Adipocyte (in vitro differentiated cells): Measurements from ENCODE around the gene DGLUCY.
A peak's percentile ranks its signal among the peaks of the same experiment; 100 is the strongest.
"Not testable (repeated sequence)": the region's sequence is repeated elsewhere in the genome, so short reads cannot be mapped to it uniquely, and the experiment has no call there.

Experiments used
- DNase-seq: peaks from one replicate; pipeline ENCODE4 v3.0.0-alpha.2; 2015; ENCODE audit warnings: low read depth
- H3K27me3 ChIP-seq: replicated peaks from 2 replicates; pipeline ENCODE4 v1.7.0; 2013; ENCODE audit warnings: mild to moderate bottlenecking, low read length, moderate library complexity; ENCODE audit not compliant: control insufficient read depth, insufficient read depth
- H3K36me3 ChIP-seq: 2 replicates; pipeline ENCODE4 v1.7.0; 2013; ENCODE audit warnings: low read length, mild to moderate bottlenecking, moderate library complexity; ENCODE audit not compliant: control insufficient read depth, insufficient read depth, severe bottlenecking
- H3K4me1 ChIP-seq: 2 replicates; pipeline ENCODE4 v1.7.0; 2013; ENCODE audit warnings: mild to moderate bottlenecking, low read length, moderate library complexity; ENCODE audit not compliant: control insufficient read depth, insufficient read depth
- H3K4me3 ChIP-seq: 2 replicates; pipeline ENCODE4 v1.7.0; 2013; ENCODE audit warnings: mild to moderate bottlenecking, low read length, moderate library complexity
- H3K9ac ChIP-seq: 2 replicates; pipeline ENCODE4 v1.7.0; 2013; ENCODE audit warnings: mild to moderate bottlenecking, low read length, moderate library complexity
- H3K9me3 ChIP-seq: 2 replicates; pipeline ENCODE4 v1.7.0; 2013; ENCODE audit warnings: mild to moderate bottlenecking, low read length, moderate library complexity; ENCODE audit not compliant: control insufficient read depth

Gene DGLUCY

GRCh38 chr14:91156142-91156666, 42.3 kb downstream of the DGLUCY start:
- not testable (repeated sequence) for H3K4me1 ChIP-seq, H3K27me3 ChIP-seq, H3K4me3 ChIP-seq, H3K9me3 ChIP-seq, H3K9ac ChIP-seq
- peaks cover 31% of the 10 kb centered on the region for H3K36me3 ChIP-seq
- peak; percentile 38 for DNase-seq

GRCh38 chr14:91156877-91157276, 43.0 kb downstream of the DGLUCY start:
- not testable (repeated sequence) for H3K4me3 ChIP-seq, H3K4me1 ChIP-seq, H3K9me3 ChIP-seq, H3K27me3 ChIP-seq, DNase-seq, H3K9ac ChIP-seq
- peaks cover 38% of the 10 kb centered on the region for H3K36me3 ChIP-seq

GRCh38 chr14:91158091-91158790, 44.4 kb downstream of the DGLUCY start:
- H3K4me3 ChIP-seq: no peak overlapping the region
- no peaks in the 10 kb centered on the region for H3K9me3 ChIP-seq
- H3K4me1 ChIP-seq: no peaks in the 10 kb centered on the region
- peaks cover 49% of the 10 kb centered on the region for H3K36me3 ChIP-seq
- DNase-seq: no peak
- H3K27me3 ChIP-seq: no peaks in the 10 kb centered on the region
- no peak overlapping the region for H3K9ac ChIP-seq

- no peaks in the 10 kb centered on the region for H3K9me3 ChIP-seq
- no peak overlapping the region for H3K9ac ChIP-seq
- no peaks in the 10 kb centered on the region for H3K27me3 ChIP-seq
- DNase-seq: no peak
- H3K36me3 ChIP-seq: peaks cover 52% of the 10 kb centered on the region
- H3K4me3 ChIP-seq: no peak overlapping the region
- peaks cover under 1% of the 10 kb centered on the region for H3K4me1 ChIP-seq
Measured at GRCh38 chr14:91159182-91159581, 45.3 kb downstream of the DGLUCY start.

- Histone ChIP-seq H3K9ac (no peak overlapping the region), H3K27me3 (no peaks in the 10 kb centered on the region), H3K4me1 (peaks cover 8% of the 10 kb centered on the region), H3K9me3 (no peaks in the 10 kb centered on the region), H3K4me3 (no peak overlapping the region), H3K36me3 (peaks cover 53% of the 10 kb centered on the region)
- no peak for DNase-seq
Measured at GRCh38 chr14:91159906-91160305, 46.0 kb downstream of the DGLUCY start.

- Histone ChIP-seq H3K4me3 (no peak overlapping the region), H3K36me3 (peaks cover 67% of the 10 kb centered on the region), H3K27me3 (no peaks in the 10 kb centered on the region), H3K9me3 (no peaks in the 10 kb centered on the region), H3K9ac (no peak overlapping the region), H3K4me1 (peaks cover 11% of the 10 kb centered on the region)
- no peak for DNase-seq
Measured at GRCh38 chr14:91163316-91163715, 49.4 kb downstream of the DGLUCY start.

- Histone ChIP-seq H3K4me3 (no peak overlapping the region), H3K27me3 (no peaks in the 10 kb centered on the region), H3K4me1 (peaks cover 11% of the 10 kb centered on the region), H3K9me3 (no peaks in the 10 kb centered on the region), H3K36me3 (peaks cover 66% of the 10 kb centered on the region), H3K9ac (no peak overlapping the region)
- DNase-seq: no peak
Measured at GRCh38 chr14:91164676-91165075, 50.8 kb downstream of the DGLUCY start.

- no peak overlapping the region for H3K4me3 ChIP-seq
- no peak overlapping the region for H3K9ac ChIP-seq
- H3K27me3 ChIP-seq: no peaks in the 10 kb centered on the region
- no peaks in the 10 kb centered on the region for H3K9me3 ChIP-seq
- no peak for DNase-seq
- peaks cover 54% of the 10 kb centered on the region for H3K36me3 ChIP-seq
- H3K4me1 ChIP-seq: peaks cover 21% of the 10 kb centered on the region
Measured at GRCh38 chr14:91167380-91167770, 53.5 kb downstream of the DGLUCY start.

GRCh38 chr14:91169951-91170350, 56.1 kb downstream of the DGLUCY start:
- no peak overlapping the region for H3K9ac ChIP-seq
- peaks cover 13% of the 10 kb centered on the region for H3K4me1 ChIP-seq
- no peak for DNase-seq
- no peaks in the 10 kb centered on the region for H3K27me3 ChIP-seq
- peaks cover 47% of the 10 kb centered on the region for H3K36me3 ChIP-seq
- no peaks in the 10 kb centered on the region for H3K9me3 ChIP-seq
- no peak overlapping the region for H3K4me3 ChIP-seq

- H3K9me3 ChIP-seq: no peaks in the 10 kb centered on the region
- H3K4me3 ChIP-seq: no peak overlapping the region
- no peak overlapping the region for H3K9ac ChIP-seq
- no peak for DNase-seq
- peaks cover 10% of the 10 kb centered on the region for H3K4me1 ChIP-seq
- peaks cover 46% of the 10 kb centered on the region for H3K36me3 ChIP-seq
- H3K27me3 ChIP-seq: no peaks in the 10 kb centered on the region
Measured at GRCh38 chr14:91170504-91171121, 56.7 kb downstream of the DGLUCY start.

GRCh38 chr14:91171291-91171690, 57.4 kb downstream of the DGLUCY start:
- Histone ChIP-seq H3K9me3 (no peaks in the 10 kb centered on the region), H3K27me3 (no peaks in the 10 kb centered on the region), H3K4me1 (peaks cover 10% of the 10 kb centered on the region), H3K4me3 (no peak overlapping the region), H3K36me3 (peaks cover 45% of the 10 kb centered on the region), H3K9ac (no peak overlapping the region)
- DNase-seq: no peak
